ENCODE results near the gene IRAK2.

GRCh38 chr3:10233988-10234387, 69.3 kb downstream of the IRAK2 start:
- TF ChIP-seq POLR2AphosphoS5 (IDR thresholded peaks at IDR 0.05; ENCODE audit: low read depth, low read length) (no peak), POLR2A (IDR thresholded peaks at IDR 0.05; ENCODE audit: low read depth, low read length) (no peak), TAF1 (IDR thresholded peaks at IDR 0.05; ENCODE audit: low read depth, low read length) (no peak), PAX5 (IDR thresholded peaks at IDR 0.05; ENCODE audit: insufficient read depth, low read length, severe bottlenecking) (no peak)

Measured in GM12891 (cell line).